Panc1 (cell line): ENCODE data around the gene ENPP6. TPM values are rescaled to one million over a fixed set of nuclear protein-coding genes. Genes with fewer than 3 reads are reported as not detected.

Experiments
- ATAC-seq: fragments of 200-7000 bp; cut with Tn5 transposase; 2 replicates; pipeline ENCODE4 v1.9.1; 2020; ENCODE audit warnings: mild to moderate bottlenecking, moderate library complexity
- BruUV-seq: library from RNA; stranded (reverse); fragments of 400-500 nt; replicated peaks from 2 replicates; lab custom pipeline; 2021; lab: Mats Ljungman, UMichigan
- CTCF ChIA-PET: fragments of 300-600 bp; sonication (Branson Sonifier 250); formaldehyde crosslinking; loops from one replicate; lab custom pipeline; 2022; ENCODE audit warnings: antibody characterized with exemption; lab: Charles Lee
- POLR2A ChIA-PET: fragments of 300-600 bp; sonication (Branson Sonifier 250); formaldehyde crosslinking; loops from one replicate; lab custom pipeline; 2022; ENCODE audit warnings: antibody characterized with exemption; lab: Charles Lee
- DNase-seq: peaks from one replicate; pipeline ENCODE4 v3.0.0-alpha.2; 2010; ENCODE audit warnings: low read depth, low spot score
- H3K27ac ChIP-seq: 2 replicates; pipeline ENCODE4 v1.5.1; 2011; ENCODE audit warnings: mild to moderate bottlenecking, low read length, inconsistent platforms
- H3K27me3 ChIP-seq: fragments of 200-500 bp; sonication (Bioruptor generic); 2 replicates; pipeline ENCODE4 v1.6.0; 2014; ENCODE audit warnings: low read length, inconsistent platforms; ENCODE audit not compliant: control insufficient read depth, insufficient read depth
- H3K36me3 ChIP-seq: fragments of 200-500 bp; sonication (Bioruptor generic); 2 replicates; pipeline ENCODE4 v1.5.1; 2014; ENCODE audit warnings: inconsistent platforms, mild to moderate bottlenecking, low read length, moderate library complexity; ENCODE audit not compliant: control insufficient read depth, insufficient read depth
- H3K4me1 ChIP-seq: 2 replicates; pipeline ENCODE4 v1.5.1; 2011; ENCODE audit warnings: inconsistent platforms, mild to moderate bottlenecking, low read length, moderate library complexity; ENCODE audit not compliant: control insufficient read depth, insufficient read depth
- H3K4me3 ChIP-seq, 2 experiments: 2 replicates each; pipeline ENCODE4 v1.5.1; 2011 to 2012; ENCODE audit warnings: low read depth in 2 of 2, low read length in 2 of 2, mild to moderate bottlenecking in 2 of 2, inconsistent platforms in 1 of 2, moderate library complexity in 1 of 2
- H3K9me3 ChIP-seq: fragments of 200-500 bp; sonication (Bioruptor generic); 2 replicates; pipeline ENCODE4 v1.5.1; 2014; ENCODE audit warnings: low read depth, mild to moderate bottlenecking, inconsistent platforms, low read length, moderate library complexity; ENCODE audit not compliant: control insufficient read depth, insufficient read depth
- POLR2AphosphoS5 ChIP-seq: IDR thresholded peaks from 2 replicates; pipeline ENCODE4 v1.6.1; 2012; ENCODE audit warnings: mild to moderate bottlenecking, low read depth, low read length, moderate library complexity
- SIN3A ChIP-seq: IDR thresholded peaks from 2 replicates; pipeline ENCODE4 v1.6.1; 2012; ENCODE audit warnings: low read depth, mild to moderate bottlenecking, low read length, moderate library complexity, borderline replicate concordance; ENCODE audit not compliant: insufficient read depth
- TCF7L2 ChIP-seq: IDR thresholded peaks from 2 replicates; pipeline ENCODE4 v1.6.1; 2011; ENCODE audit warnings: mild to moderate bottlenecking, low read depth, low read length, inconsistent platforms
- in situ Hi-C: cut with HindIII; loops from 2 replicates; pipeline ENCODE4 v1.10.0; 2016; ENCODE audit warnings: low sequenced_read_pairs, low pct_unique_long_range_greater_than_20kb
- intact Hi-C: fragments of 100-400 bp; cut with micrococcal nuclease; formaldehyde crosslinking; loops from one replicate; pipeline ENCODE4 v1.10.0; 2022; ENCODE audit not compliant: unreplicated experiment
- total RNA-seq: library from RNA; stranded (reverse); gene quantifications from one replicate; pipeline ENCODE4 v1.2.1, GENCODE V29; 2021; ENCODE audit not compliant: unreplicated experiment
- TF ChIP-seq, protein P1 (sequence below): fragments of 450-650 bp; IDR thresholded peaks from 2 replicates; pipeline ENCODE4 v1.5.1; 2017; ENCODE audit warnings: mild to moderate bottlenecking
- TF ChIP-seq, protein P2 (sequence below), 2 experiments: IDR thresholded peaks; 2 replicates each; pipeline ENCODE4 v1.6.1; 2011 to 2012; ENCODE audit warnings: low read depth in 2 of 2, control low read depth in 1 of 2, low read length in 1 of 2, mild to moderate bottlenecking in 1 of 2, moderate library complexity in 1 of 2; ENCODE audit not compliant: insufficient read depth in 1 of 2

ENPP6 gene
- total RNA-seq, 1 experiment from 2014 or later: not detected

DNA sequence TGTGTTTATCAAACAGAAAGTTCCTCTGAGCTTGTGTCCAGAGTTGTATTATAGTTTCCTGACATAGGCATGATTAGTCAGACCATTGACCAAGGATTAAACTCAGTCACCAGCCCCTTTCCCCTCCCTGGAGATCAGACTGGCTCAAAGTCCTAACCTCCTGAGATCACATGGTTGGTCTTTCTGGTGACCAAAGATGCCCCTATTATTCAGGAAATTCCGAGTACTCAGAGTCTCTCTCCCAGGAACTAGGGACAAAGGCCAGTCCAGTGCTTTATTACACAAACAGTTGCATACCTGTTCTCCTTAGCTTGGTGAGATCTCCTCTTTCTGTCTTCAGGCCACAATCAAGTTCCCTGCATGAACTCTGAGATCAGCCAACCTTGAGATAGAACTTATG is 14.5 kb upstream of the ENPP6 start:
- TF ChIP-seq TCF7L2 (no peak), SIN3A (no peak), POLR2AphosphoS5 (no peak)
- TF ChIP-seq, protein P1, sequence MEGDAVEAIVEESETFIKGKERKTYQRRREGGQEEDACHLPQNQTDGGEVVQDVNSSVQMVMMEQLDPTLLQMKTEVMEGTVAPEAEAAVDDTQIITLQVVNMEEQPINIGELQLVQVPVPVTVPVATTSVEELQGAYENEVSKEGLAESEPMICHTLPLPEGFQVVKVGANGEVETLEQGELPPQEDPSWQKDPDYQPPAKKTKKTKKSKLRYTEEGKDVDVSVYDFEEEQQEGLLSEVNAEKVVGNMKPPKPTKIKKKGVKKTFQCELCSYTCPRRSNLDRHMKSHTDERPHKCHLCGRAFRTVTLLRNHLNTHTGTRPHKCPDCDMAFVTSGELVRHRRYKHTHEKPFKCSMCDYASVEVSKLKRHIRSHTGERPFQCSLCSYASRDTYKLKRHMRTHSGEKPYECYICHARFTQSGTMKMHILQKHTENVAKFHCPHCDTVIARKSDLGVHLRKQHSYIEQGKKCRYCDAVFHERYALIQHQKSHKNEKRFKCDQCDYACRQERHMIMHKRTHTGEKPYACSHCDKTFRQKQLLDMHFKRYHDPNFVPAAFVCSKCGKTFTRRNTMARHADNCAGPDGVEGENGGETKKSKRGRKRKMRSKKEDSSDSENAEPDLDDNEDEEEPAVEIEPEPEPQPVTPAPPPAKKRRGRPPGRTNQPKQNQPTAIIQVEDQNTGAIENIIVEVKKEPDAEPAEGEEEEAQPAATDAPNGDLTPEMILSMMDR: no peak
- TF ChIP-seq, protein P2, sequence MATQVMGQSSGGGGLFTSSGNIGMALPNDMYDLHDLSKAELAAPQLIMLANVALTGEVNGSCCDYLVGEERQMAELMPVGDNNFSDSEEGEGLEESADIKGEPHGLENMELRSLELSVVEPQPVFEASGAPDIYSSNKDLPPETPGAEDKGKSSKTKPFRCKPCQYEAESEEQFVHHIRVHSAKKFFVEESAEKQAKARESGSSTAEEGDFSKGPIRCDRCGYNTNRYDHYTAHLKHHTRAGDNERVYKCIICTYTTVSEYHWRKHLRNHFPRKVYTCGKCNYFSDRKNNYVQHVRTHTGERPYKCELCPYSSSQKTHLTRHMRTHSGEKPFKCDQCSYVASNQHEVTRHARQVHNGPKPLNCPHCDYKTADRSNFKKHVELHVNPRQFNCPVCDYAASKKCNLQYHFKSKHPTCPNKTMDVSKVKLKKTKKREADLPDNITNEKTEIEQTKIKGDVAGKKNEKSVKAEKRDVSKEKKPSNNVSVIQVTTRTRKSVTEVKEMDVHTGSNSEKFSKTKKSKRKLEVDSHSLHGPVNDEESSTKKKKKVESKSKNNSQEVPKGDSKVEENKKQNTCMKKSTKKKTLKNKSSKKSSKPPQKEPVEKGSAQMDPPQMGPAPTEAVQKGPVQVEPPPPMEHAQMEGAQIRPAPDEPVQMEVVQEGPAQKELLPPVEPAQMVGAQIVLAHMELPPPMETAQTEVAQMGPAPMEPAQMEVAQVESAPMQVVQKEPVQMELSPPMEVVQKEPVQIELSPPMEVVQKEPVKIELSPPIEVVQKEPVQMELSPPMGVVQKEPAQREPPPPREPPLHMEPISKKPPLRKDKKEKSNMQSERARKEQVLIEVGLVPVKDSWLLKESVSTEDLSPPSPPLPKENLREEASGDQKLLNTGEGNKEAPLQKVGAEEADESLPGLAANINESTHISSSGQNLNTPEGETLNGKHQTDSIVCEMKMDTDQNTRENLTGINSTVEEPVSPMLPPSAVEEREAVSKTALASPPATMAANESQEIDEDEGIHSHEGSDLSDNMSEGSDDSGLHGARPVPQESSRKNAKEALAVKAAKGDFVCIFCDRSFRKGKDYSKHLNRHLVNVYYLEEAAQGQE (IDR thresholded peaks at IDR 0.05; ENCODE audit: insufficient read depth in 1 of 2, low read depth in 2 of 2, low read length in 1 of 2): no peak
- intact Hi-C loops: no loop called here
- Histone ChIP-seq H3K4me1 (no peaks in the 10 kb centered on the region), H3K9me3 (no peaks in the 10 kb centered on the region), H3K36me3 (no peaks in the 10 kb centered on the region), H3K27ac (no peak overlapping the region), H3K27me3 (0 out of 2 replicates have a peak, but pooled peaks cover 2% of the 10 kb centered on the region), H3K4me3 (no peak overlapping the region)
- DNase-seq (no peak), ATAC-seq (no peak)
- ChIA-PET POLR2A (no interaction called here), CTCF (no interaction called here)
- no TSS peak for BruUV-seq
- in situ Hi-C loops: no loop called here

DNA sequence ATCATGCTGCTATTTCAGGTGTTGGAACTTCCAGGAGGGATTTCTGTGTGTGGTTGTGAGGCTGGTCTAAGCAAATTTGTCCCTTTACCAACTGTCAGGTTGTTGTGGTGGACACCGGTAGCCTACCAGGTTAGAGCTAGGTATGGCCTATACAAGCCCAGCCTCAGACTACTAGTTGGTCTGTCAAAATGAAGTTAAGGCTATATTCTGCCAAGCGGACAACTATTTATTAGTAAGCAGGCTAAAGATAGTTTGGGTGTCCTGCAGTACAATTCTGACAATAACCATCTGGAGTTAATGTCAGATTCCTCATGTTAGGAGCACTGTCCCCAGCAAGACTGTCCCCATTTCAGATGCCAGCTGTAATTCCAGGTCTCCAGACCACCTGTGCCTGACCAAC is 13.9 kb upstream of the ENPP6 start:
- H3K27me3 ChIP-seq: peaks cover 2% of the 10 kb centered on the region; the same call in 1 of the 2 replicates
- no peak for ATAC-seq

More for the DNA sequence above, 13.9 kb upstream of the ENPP6 start:
- in situ Hi-C loops (no loop called here), intact Hi-C loops (no loop called here)
- ChIA-PET POLR2A (no interaction called here), CTCF (no interaction called here)
- DNase-seq: no peak
- BruUV-seq: no TSS peak
- H3K4me3 ChIP-seq: no peak overlapping the region
- H3K27ac ChIP-seq: no peak overlapping the region
- no peaks in the 10 kb centered on the region for H3K4me1 ChIP-seq
- H3K36me3 ChIP-seq: no peaks in the 10 kb centered on the region
- no peaks in the 10 kb centered on the region for H3K9me3 ChIP-seq
- TF ChIP-seq TCF7L2 (no peak), SIN3A (no peak), POLR2AphosphoS5 (no peak)
- TF ChIP-seq, protein P2 (IDR thresholded peaks at IDR 0.05; ENCODE audit: insufficient read depth in 1 of 2, low read depth in 2 of 2, low read length in 1 of 2): no peak
- TF ChIP-seq, protein P1: no peak
